DND-41 (cell line): Measurements from ENCODE around the gene ISG20.

Experiments
- CTCF ChIP-seq: IDR thresholded peaks from 2 replicates; pipeline ENCODE4 v1.5.1; 2012; ENCODE audit warnings: borderline replicate concordance, low read length, moderate library complexity, mild to moderate bottlenecking; ENCODE audit not compliant: poor library complexity, severe bottlenecking; ENCODE audit errors: extremely low read depth
- EZH2 ChIP-seq: IDR thresholded peaks from 3 replicates; pipeline ENCODE4 v1.6.1; 2012; ENCODE audit warnings: borderline replicate concordance, low read depth, mild to moderate bottlenecking, moderate library complexity, low read length, inconsistent platforms; ENCODE audit not compliant: severe bottlenecking

GRCh38 chr15:88688394-88688933, 49.6 kb downstream of the ISG20 start:
- TF ChIP-seq CTCF (no peak), EZH2 (no peak)
